GM18873 (cell line): ENCODE results near the gene TRAPPC3.

Source experiments
- ATAC-seq: cut with Tn5 transposase; IDR thresholded peaks from one replicate; pipeline ENCODE4 v1.9.1; 2021; ENCODE audit warnings: mild to moderate bottlenecking, moderate library complexity, moderate number of reproducible peaks; ENCODE audit not compliant: unreplicated experiment, low FRiP score

TRAPPC3 gene

GRCh38 chr1:36107394-36107793 is 41.9 kb downstream of the TRAPPC3 start:
- no peak for ATAC-seq

GRCh38 chr1:36106269-36106668 is 43.0 kb downstream of the TRAPPC3 start:
- no peak for ATAC-seq

GRCh38 chr1:36101546-36101945 is 47.7 kb downstream of the TRAPPC3 start:
- ATAC-seq = no peak

GRCh38 chr1:36100376-36100775 is 48.9 kb downstream of the TRAPPC3 start:
- no peak for ATAC-seq

- no peak for ATAC-seq
Measured at GRCh38 chr1:36099681-36100341, 49.5 kb downstream of the TRAPPC3 start.

- ATAC-seq = no peak
Measured at GRCh38 chr1:36098650-36099365, 50.5 kb downstream of the TRAPPC3 start.

GRCh38 chr1:36097693-36098585 is 51.3 kb downstream of the TRAPPC3 start:
- ATAC-seq = no peak

GRCh38 chr1:36096500-36097432 is 52.5 kb downstream of the TRAPPC3 start:
- ATAC-seq = no peak

- ATAC-seq = no peak
Measured at GRCh38 chr1:36095760-36096405, 53.4 kb downstream of the TRAPPC3 start.

- ATAC-seq = no peak
Measured at GRCh38 chr1:36094621-36095061, 54.6 kb downstream of the TRAPPC3 start.

- ATAC-seq = no peak
Measured at GRCh38 chr1:36093929-36094328, 55.4 kb downstream of the TRAPPC3 start.

- no peak for ATAC-seq
Measured at GRCh38 chr1:36093226-36093625, 56.1 kb downstream of the TRAPPC3 start.

- ATAC-seq = no peak
Measured at GRCh38 chr1:36092798-36093185, 56.5 kb downstream of the TRAPPC3 start.

GRCh38 chr1:36092166-36092797 is 57.0 kb downstream of the TRAPPC3 start:
- ATAC-seq = no peak

- no peak for ATAC-seq
Measured at GRCh38 chr1:36091698-36092097, 57.6 kb downstream of the TRAPPC3 start.

GRCh38 chr1:36091141-36091540 is 58.1 kb downstream of the TRAPPC3 start:
- ATAC-seq = no peak

- no peak for ATAC-seq
Measured at GRCh38 chr1:36089393-36090121, 59.7 kb downstream of the TRAPPC3 start.

GRCh38 chr1:36088577-36089392 is 60.5 kb downstream of the TRAPPC3 start, which contains the start of gene ADPRS:
TSS of gene ADPRS (plus strand) at chr1:36088892. CDS start at chr1:36088905, 13 bp downstream.
- ATAC-seq = peak; percentile 69
